Ramos (cell line): ENCODE results near the gene ATXN3.

Experiments
- in situ Hi-C: fragments of 300-500 bp; cut with MboI; formaldehyde crosslinking; loops from one replicate; pipeline ENCODE4 v1.14.3; 2022; ENCODE audit warnings: low sequenced_read_pairs; ENCODE audit not compliant: unreplicated experiment

Gene ATXN3

DNA sequence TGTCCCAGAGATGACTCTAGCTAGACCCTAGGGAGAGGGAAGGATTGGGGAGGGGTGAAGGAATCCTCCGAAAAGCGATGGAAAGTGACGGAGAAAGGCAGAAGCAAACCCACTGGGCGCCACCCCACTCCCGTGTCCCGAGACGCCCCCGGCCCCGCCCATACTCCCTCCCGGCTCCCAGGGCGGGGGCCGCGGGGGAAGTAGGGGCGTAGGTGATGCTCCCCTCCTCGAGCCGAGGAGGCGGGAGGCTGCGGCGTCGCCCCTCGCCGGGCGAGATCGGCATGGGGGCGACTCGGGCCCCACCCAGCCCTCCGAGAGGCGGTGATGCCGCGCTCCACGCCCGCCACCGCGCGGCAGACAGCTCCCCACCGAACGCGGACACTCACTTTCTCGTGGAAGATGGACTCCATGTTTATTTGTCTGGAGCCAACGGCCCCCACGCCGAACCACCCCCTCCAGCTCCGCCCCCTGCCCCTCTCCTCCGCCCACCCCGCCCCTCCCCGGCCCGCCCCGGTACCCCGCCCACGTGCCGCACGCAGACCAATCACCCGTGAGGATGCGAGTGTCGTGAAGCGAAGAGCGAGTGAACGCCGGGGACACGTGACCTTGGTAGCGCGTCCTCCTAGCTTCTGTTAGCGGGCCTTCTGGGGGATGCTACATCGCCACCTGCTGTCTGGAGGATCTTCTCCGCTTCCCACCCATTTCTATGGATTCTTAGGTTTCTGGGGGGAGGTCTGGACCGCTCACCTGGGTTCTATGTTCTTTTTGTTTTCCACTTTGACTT, at the start of gene ATXN3:
TSS of gene ATXN3 (minus strand) at position 440 of the 784 bp plus-strand sequence. CDS start at position 410, 30 bp downstream.
- in situ Hi-C loops = no loop called here

DNA sequence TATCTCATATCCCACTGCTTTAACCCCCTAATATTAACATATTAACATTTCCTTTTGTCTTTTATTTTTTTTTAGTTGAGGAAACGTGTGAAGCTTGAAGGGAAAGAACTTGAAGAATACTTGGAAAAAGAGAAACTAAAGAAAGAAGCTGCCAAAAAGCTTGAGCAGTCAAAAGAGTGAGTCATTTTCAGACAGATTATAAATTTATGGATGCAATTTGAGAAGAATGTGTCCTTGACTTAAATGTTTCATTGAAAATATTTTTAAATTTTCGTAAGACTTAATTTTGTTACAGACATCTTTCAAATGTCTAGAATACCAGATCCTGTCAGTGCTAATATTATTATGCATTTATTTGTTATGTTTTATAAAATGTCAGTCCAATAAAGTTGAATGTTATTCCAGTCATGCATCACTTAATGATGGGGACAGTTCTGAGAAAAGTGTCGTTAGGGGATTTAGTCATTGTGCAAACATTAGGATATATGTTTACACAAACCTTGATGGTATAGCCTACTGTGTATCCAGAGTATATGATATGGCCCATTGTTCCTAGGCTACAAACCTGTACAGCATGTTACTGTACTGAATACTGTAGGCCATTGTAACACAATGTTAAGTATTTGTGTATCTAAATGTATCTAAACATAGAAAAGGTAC, 48.0 kb upstream of the ATXN3 start:
- in situ Hi-C loops = no loop called here

DNA sequence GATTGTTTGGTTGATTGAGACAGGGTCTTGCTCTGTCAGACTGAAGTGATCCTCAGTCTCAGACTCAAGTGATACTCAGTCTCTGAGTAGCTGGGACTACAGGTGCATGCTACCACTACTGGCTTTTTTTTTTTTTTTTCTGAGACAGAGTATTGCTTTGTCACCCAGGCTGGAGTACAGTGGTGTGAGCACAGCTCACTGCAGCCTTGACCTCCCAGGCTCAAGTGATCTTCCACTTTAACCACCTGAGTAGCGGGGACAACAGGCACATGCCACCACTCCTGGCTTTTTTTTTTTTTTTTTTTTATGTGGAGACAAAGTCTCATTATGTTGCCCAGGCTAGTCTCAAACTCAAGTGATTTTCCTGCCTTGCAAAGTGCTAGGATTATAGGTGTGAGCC, 47.2 kb upstream of the ATXN3 start:
- in situ Hi-C loops = no loop called here

DNA sequence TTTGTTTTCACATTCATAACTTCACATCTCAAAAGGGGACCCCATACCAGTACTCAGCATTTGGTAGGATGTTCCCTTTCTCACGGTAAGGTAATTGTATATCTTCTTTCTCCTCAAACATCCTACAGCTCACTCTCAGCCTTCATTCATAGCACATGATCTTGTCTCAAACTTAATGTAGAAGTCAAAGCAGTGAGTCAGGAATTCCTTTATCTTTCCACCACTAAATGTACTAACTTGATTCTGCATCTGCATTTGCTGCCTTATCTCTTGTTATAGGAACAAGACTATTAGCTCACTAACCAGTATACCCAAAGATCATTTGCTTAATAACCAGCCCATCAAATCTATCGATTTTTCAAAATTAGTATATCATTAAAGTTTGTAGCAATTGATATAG, 38.3 kb upstream of the ATXN3 start:
- in situ Hi-C loops = no loop called here

DNA sequence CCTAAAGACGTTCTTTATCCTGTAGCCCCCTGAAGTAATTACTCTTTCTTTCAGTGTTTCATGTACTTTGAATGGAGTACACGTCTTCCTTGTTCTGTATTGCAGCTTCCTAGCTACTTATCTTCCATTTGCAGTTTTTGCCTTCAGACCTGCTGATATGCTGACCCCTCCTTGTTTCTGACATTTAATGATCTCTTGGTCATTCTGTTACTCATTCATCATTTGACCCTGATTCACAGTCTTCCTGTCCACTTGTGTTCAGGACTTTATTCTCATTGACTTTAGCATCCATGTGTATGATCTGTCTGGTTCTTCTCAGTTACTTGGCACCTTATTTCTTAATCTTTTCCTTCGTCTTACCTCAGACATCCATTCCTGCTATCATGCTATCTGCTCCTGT, 37.6 kb upstream of the ATXN3 start:
- in situ Hi-C loops = no loop called here

DNA sequence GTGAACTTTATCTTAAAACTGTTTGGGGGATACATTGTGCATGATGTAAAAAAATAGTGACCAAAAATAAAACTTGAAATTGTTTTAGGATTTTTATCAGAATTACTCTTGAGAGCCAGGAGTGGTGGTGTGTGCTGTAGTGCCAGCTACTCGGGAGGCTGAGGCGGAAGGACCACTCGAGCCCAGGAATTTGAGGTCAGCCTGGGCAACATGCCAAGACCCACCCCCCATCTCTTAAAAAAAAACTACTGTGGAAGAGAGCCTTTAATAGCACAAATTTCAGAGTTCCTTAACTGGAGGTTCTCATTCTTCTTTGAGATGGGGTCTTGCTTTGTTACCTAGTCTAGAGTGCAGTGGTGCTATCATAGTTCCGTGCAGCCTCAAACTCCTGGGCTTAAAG, 36.9 kb upstream of the ATXN3 start:
- in situ Hi-C loops = no loop called here

DNA sequence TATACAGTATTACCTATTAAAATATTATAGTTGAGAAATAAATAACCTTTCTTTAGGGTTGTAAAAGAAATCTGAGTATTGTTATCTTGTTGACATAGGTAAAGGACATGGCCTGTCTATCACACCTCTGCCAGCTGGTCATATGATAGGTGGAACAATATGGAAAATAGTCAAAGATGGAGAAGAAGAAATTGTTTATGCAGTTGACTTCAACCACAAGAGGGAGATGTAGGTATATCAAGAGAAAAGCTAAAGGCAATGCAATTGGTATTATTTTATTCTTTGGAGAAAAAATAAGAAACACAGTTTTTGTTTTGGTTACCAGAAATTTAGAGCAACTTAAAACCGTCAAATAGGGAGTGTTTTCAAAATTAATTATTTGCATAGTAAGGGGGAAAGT, 28.9 kb upstream of the ATXN3 start:
- in situ Hi-C loops = no loop called here

DNA sequence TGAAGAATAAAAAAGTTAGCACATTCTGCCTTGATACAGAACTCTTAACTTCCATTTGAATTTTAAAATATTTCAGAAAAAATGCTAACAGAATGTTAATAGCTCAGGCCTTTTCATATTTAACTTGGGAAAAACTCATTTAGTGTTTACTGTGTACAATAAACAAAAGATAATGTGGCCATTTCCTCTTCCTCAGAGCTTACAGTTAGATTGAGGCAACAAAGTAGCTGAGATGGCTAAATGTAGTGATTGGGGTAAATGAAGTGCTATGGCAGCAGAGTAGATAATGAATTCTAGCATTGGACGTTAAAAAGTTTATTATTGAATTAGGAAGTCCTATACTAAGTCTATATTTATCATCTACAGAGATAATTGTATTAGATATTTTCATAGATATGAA, 28.1 kb upstream of the ATXN3 start:
- in situ Hi-C loops = no loop called here

DNA sequence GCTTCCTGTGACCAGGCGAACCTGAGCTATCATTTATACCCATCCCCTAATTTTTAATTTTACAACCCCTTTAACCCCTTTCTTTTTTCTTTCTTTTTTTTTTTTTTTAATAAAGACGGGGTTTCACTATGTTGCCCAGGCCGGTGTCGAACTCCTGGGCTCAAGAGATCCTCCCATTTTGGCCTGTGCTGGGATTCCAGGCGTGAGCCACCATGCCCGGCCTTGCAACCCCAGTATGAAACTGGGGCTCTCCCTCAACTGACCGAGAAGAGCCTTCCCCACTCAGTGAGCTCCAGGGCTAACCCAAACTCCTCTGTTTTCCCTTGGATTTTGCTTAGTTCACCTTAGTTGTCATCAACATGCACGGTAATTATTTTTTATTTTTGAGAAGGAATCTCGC, 16.4 kb upstream of the ATXN3 start:
- in situ Hi-C loops = no loop called here

DNA sequence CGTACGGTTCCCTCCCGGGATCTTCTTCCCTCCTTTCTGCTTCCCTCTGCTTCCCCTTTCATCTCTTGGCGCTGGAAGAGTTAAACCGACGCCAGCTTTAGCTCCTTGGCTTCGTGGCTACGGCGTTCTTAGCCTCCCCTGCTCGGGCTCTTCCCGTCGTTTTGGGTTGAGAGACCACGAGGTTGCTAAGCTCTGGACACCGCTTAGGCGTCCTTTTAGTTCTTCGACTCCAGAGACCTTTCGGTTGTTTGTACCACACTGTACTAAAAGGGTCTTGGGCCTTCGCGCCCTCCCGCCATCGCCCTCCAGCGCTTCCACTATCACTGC, 15.9 kb upstream of the ATXN3 start:
- in situ Hi-C loops = no loop called here

DNA sequence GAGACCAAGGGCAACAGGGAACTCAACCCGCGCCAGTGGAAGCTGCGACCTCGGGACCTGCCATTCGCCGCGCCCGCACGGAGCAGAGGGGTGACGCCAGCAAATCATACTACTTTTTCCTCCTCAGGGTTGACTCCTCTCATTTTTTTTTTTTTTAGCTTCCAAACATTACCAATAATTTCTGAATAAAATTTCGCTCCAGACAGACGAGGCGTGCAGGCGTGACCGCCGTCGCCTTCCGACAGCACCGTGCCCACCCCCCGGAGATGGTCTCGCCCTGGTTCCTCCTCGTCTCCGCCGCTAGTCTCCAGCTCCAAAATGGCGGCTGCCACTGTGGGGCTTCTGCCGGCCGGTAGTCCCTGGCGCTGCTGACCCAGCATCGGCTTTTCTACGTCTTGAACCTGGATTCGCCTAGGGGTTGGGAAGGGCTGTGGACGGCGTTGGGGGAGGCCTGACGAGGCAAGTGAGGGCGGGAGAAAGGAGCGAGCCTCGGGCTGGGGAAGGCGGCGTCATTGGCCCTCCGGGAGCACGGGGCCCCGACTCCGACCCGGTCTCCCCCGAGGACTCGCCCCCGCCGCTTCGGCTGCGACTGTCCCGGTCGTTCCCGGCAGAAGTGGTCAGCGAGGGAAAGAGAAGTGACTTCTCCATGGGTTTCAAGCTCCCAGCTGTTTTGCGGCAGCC, 15.4 kb upstream of the ATXN3 start, which contains the start of the genes CPSF2 and NDUFB1:
TSS of gene CPSF2 (plus strand) at position 300 of the 681 bp plus-strand sequence. CDS start 9,016 bp downstream, outside the sequence.
TSS of gene NDUFB1 (minus strand) at position 37 of the 681 bp plus-strand sequence. CDS start 4,069 bp downstream, outside the sequence.
- in situ Hi-C loops = no loop called here

DNA sequence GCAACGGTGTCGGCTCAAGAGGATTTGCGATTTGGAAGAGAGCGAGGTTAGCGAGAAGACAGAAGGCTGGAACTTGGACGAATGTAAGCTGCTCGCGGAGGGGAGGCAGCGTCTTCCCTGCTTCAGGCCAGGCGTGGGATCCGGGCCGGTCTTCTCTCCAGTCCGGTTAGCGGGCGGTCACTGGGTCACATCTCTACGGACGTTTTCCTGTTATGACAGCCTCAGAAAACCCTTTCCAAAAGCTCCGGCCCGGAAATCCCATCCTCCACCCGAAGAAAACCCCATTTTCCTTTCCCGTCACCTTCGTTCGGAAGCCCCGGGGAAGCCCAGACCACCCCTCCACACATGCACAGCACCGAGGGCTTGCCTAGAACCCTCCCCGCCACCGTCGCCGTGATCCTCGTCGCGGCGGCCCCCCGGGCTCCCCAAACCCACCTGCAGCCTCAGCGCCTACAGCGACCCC, 14.9 kb upstream of the ATXN3 start:
- in situ Hi-C loops = no loop called here

DNA sequence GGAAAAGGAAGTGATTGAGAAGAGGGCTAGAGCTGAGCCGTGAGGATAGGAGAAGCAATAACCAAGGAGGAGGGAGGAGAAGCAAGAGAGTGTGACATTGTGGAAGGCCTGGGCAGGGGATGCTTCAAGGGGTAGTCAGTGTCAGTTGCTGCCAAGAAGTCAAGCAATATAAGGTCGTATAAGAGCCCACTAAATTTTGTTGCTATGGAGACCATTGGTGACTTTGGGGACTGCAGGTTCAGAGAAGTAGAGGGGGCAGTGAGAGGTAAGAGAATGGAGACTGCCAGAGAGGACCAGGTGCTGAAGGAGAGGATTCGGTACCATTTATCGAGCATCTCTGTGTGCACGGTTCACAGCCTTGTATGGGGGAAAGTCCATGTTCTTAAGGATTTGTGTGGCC, 3.1 kb upstream of the ATXN3 start:
- in situ Hi-C loops = no loop called here

DNA sequence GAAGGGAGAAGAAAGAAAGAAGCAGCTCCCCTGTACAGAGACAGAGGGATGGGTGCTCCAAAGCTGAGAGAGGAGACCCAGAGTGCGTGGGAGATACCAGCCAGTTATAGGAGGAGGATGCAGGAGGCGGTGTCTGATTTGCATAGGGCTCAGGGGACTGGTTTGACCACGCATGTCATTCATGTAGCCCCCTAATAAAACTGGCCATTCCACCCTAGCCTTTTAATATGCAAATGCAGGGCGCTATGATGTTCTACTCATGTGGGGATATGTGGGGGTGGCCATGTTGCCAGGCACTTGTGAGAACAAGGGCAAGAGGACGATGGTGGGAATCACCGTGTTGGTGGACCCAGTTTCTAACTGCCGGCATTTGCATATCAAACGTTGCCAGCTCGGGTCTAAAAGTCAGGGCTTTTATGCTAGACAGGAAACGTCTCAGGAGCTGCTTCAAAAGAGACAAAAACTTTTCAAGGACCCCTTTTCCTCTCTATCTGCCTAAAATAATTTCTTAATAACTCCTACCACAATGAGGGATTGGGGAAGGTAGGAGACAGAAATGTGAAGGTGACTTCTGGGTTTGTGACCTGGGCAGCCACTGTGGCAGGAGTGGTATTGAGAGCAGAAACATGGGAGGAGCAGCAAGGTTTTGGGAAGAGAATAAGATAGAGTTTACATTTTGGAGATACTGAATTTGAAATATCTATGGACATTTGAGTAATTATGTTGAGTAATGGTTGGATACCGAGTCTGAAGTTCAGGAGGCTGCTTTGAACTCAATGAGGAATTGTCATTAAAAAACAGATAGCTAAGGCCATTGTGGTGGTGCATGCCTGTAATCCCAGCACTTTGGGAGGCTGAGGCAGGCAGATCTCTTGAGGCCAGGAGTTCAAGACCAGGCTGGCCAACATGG, 2.2 kb upstream of the ATXN3 start:
- in situ Hi-C loops = no loop called here

DNA sequence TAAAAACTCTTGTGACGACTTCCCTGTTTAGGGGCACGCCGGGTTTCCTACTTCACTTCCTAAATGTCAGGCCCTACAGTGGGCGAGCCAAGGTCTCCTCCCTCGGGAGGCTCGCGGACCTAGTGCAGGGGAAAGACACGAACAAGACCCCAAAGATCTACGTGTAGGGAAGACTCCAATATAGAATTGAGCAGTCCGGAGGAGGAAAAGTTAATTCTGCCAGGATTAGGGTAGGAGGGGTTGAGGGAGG, 564 bp downstream of the ATXN3 start:
- in situ Hi-C loops = no loop called here

DNA sequence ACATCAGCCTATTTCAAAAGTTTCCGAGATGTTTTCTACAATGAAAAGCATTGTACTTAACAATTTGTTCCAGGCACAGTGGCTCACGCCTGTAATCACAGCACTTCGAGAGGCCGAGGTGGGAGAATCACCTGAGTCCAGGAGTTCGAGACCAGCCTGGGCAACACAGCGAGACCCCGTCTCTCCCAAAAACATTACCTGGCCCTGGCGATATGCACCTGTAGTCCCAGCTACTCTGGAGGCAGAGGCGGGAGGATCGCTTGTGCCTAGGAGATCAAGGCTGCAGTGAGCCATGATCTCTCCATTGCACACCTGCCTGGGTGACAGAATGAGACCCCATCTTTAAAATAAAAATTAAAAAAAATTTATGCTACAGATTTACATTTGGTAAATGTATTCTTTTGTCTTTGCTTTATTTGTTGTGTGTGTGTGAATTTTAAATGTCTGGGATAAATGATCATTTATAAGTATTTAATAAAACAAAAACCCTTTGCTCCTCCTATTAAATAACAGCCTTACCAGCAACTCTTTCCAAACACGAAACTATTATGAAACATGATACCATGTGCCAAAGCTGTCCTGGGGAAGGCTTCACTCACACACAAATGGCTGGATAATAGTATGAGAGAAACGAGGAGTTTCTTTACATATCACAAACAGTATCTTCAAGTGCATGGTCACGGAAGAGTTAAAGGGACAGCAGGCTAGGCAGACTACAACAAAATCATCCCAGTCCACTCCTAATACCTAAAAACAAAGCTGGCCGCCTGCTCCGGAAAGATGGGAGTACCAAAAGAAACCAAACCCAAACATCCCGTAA, 1.1 kb downstream of the ATXN3 start:
- in situ Hi-C loops = no loop called here

DNA sequence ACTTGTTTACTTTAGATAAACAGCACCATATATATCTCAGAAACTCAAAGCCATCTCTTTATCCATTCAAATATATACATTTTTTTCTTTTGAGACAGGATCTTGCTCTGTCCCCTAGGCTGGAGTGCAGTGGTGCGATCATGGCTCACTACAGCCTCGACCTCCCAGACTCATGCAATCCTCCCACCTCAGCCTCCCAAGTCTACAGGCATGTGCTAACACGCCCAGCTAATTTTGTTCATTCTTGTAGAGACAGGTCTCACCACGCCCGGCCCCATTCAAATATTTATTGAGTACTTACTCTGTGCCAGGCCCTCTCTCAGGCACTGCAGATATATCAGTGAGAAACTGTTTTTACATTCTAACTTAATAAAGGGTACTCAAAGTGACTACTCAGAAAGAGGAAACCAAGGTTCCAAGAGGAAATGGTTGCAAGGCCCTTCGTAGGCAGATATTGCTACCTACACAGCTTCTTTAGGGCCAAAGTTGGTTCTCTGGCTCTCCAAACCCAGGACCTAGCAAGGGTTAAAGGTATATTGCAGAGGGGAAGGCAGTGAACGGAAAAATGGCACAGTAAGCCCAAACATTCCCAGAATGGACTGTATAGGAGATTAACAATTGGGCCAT, 2.9 kb downstream of the ATXN3 start:
- in situ Hi-C loops = no loop called here

DNA sequence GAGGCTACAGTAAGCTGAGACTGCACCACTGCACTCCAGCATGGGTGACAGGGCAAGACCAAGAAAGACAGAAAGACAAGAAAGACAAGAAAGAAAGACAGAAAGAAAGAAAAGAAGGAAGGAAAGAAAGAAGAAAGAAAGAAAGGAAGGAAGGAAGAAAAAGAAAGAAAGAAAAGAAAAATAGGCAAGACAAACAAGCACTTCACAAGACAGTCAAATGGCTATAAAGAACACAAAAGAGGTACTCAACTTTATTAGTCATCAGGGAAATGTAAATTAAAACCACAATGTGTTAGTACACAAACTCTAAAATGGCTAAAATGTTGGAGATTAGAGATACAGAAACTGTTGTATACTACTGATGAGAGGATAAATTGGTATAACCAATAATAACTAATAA, 6.6 kb downstream of the ATXN3 start:
- in situ Hi-C loops = no loop called here

DNA sequence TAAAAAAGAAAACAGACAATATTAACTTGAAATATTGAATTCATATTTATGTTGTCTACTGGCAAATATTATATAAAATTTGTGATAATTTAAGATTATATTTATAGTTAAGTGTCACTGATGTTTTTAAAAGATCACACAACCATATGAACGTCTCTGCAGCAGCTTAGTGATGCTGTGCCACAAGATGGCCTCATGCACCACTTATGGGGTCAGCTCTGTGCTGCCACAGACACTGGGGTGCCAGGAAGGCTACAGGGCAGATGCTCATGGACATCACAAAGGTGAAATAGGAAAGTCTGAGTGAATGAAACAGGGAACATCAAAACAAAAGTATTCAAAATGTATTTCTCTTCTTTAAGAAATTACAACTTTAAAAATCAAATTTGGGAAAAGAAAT, 13.1 kb downstream of the ATXN3 start:
- in situ Hi-C loops = no loop called here
